Trophoblast cell (in vitro differentiated cells and primary cell): ENCODE data around the gene FARP2.

ENCODE experiments used
- DNase-seq, 2 donors: peaks; one replicate each; pipeline ENCODE4 v3.0.0-alpha.2; 2016
- H2AFZ ChIP-seq: 2 replicates; pipeline ENCODE4 v1.6.1; 2013; ENCODE audit warnings: low read length, moderate library complexity, mild to moderate bottlenecking; ENCODE audit not compliant: insufficient read depth, poor library complexity
- H2AK5ac ChIP-seq: 2 replicates; pipeline ENCODE4 v1.6.1; 2013; ENCODE audit warnings: mild to moderate bottlenecking, low read length
- H2BK120ac ChIP-seq: 2 replicates; pipeline ENCODE4 v1.6.1; 2013; ENCODE audit warnings: low read length, mild to moderate bottlenecking, moderate library complexity; ENCODE audit not compliant: insufficient read depth, poor library complexity
- H2BK12ac ChIP-seq: 2 replicates; pipeline ENCODE4 v1.6.1; 2013; ENCODE audit warnings: mild to moderate bottlenecking, low read length, moderate library complexity
- H2BK5ac ChIP-seq: 2 replicates; pipeline ENCODE4 v1.6.1; 2013; ENCODE audit warnings: low read length, low read depth, moderate library complexity, mild to moderate bottlenecking; ENCODE audit not compliant: poor library complexity
- H3K14ac ChIP-seq: 2 replicates; pipeline ENCODE4 v1.6.1; 2013; ENCODE audit warnings: mild to moderate bottlenecking, low read length
- H3K18ac ChIP-seq: 2 replicates; pipeline ENCODE4 v1.6.1; 2013; ENCODE audit warnings: mild to moderate bottlenecking, low read length
- H3K23ac ChIP-seq: 2 replicates; pipeline ENCODE4 v1.6.1; 2013; ENCODE audit warnings: low read length
- H3K27ac ChIP-seq: 2 replicates; pipeline ENCODE4 v1.5.1; 2013; ENCODE audit warnings: low read depth, mild to moderate bottlenecking, inconsistent platforms, low read length, moderate library complexity
- H3K27me3 ChIP-seq: 2 replicates; pipeline ENCODE4 v1.6.1; 2013; ENCODE audit warnings: inconsistent platforms, mild to moderate bottlenecking, low read length, moderate library complexity; ENCODE audit not compliant: insufficient read depth
- H3K36me3 ChIP-seq, 2 experiments: 1 replicate in 1 of 2; 2 replicates in 1 of 2; pipeline ENCODE4 v1.6.1; 2013; ENCODE audit warnings: low read length in 2 of 2, mild to moderate bottlenecking in 2 of 2, moderate library complexity in 1 of 2; ENCODE audit not compliant: insufficient read depth in 2 of 2, control insufficient read depth in 1 of 2
- H3K4ac ChIP-seq: 2 replicates; pipeline ENCODE4 v1.6.1; 2013; ENCODE audit warnings: low read depth, mild to moderate bottlenecking, low read length, moderate library complexity
- H3K4me1 ChIP-seq, 2 experiments: 1 replicate in 1 of 2; 2 replicates in 1 of 2; pipeline ENCODE4 v1.6.1; 2013; ENCODE audit warnings: low read length in 2 of 2, mild to moderate bottlenecking in 2 of 2, moderate library complexity in 1 of 2; ENCODE audit not compliant: insufficient read depth in 2 of 2, control insufficient read depth in 1 of 2
- H3K4me2 ChIP-seq: 2 replicates; pipeline ENCODE4 v1.6.1; 2013; ENCODE audit warnings: inconsistent platforms, mild to moderate bottlenecking, low read length, moderate library complexity
- H3K4me3 ChIP-seq: 2 replicates; pipeline ENCODE4 v1.5.1; 2013; ENCODE audit warnings: mild to moderate bottlenecking, low read depth, low read length, inconsistent platforms
- H3K79me1 ChIP-seq: one replicate; pipeline ENCODE4 v1.6.1; 2013; ENCODE audit warnings: low read length
- H3K79me2 ChIP-seq: 2 replicates; pipeline ENCODE4 v1.6.1; 2013; ENCODE audit warnings: low read length, mild to moderate bottlenecking; ENCODE audit not compliant: control insufficient read depth, insufficient read depth, poor library complexity
- H3K9ac ChIP-seq: 2 replicates; pipeline ENCODE4 v1.6.1; 2013; ENCODE audit warnings: mild to moderate bottlenecking, low read length
- H3K9me3 ChIP-seq: 2 replicates; pipeline ENCODE4 v1.6.1; 2013; ENCODE audit warnings: low read depth, mild to moderate bottlenecking, control low read depth, inconsistent platforms, low read length; ENCODE audit not compliant: insufficient read depth
- H4K12ac ChIP-seq: 2 replicates; pipeline ENCODE4 v1.6.1; 2013; ENCODE audit warnings: low read depth, mild to moderate bottlenecking, low read length, moderate library complexity
- H4K8ac ChIP-seq: 2 replicates; pipeline ENCODE4 v1.6.1; 2013; ENCODE audit warnings: low read depth, mild to moderate bottlenecking, low read length, moderate library complexity
- H4K91ac ChIP-seq: one replicate; pipeline ENCODE4 v1.6.1; 2013; ENCODE audit warnings: low read depth, mild to moderate bottlenecking, low read length, moderate library complexity
- WGBS: extraction: QIAGEN DNeasy Blood & Tissue Kit; methylation state at CpG from one replicate; pipeline ENCODE4 v1.1.7; 2013; ENCODE audit warnings: missing lambda C conversion rate; ENCODE audit not compliant: insufficient read length, insufficient coverage; ENCODE audit errors: extremely low coverage; 5-methylcytosine and 5-hydroxymethylcytosine counted together

Gene FARP2

DNA sequence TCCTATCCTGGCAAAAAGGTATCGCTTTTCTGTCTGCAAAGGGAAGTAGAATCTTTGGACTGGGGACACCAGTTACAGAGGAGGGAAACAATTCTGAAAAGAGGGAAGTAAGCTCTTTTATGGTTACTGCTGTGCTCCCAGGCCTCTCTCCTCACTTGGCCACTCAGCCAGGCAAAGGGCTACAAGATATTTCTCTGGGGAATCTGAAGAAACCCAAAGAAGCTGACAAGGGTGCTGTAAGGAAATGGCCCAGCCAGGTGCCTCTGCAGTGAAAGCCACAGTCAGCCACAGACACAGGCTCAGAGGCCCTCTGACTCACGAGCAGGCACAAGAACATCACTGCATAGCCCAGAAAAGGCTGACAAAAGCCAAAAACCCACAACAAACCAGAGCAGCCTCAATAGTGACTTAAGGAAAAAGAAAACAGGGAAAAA is 46.4 kb upstream of the FARP2 start:
- no peak overlapping the region for H4K91ac ChIP-seq
- no peak overlapping the region for H2AFZ ChIP-seq
- DNase-seq, result no peak
- no peak overlapping the region for H2AK5ac ChIP-seq
- no peaks in the 10 kb centered on the region for H3K9me3 ChIP-seq
- peaks cover 0 to 3% of the 10 kb centered on the region in 2 experiments for H3K36me3 ChIP-seq
- no peak overlapping the region for H3K23ac ChIP-seq
- H3K18ac ChIP-seq, result no peak overlapping the region
- H2BK12ac ChIP-seq, result no peak overlapping the region
- H3K79me2 ChIP-seq, result peaks cover 39% of the 10 kb centered on the region
- no peak overlapping the region for H2BK5ac ChIP-seq
- no CpG with 5 or more reads among the region's 2 CpGs for WGBS
- H3K4me1 ChIP-seq, result peaks cover 7 to 11% of the 10 kb centered on the region in 2 experiments
- H3K4me2 ChIP-seq, result no peak overlapping the region
- H4K8ac ChIP-seq, result no peak overlapping the region
- H3K14ac ChIP-seq, result no peak overlapping the region
- H2BK120ac ChIP-seq, result no peak overlapping the region
- H3K4ac ChIP-seq, result peak overlapping the region; percentile 30
- H3K27me3 ChIP-seq, result no peaks in the 10 kb centered on the region
- H3K79me1 ChIP-seq, result peaks cover 2% of the 10 kb centered on the region
- H3K4me3 ChIP-seq, result no peak overlapping the region
- no peak overlapping the region for H4K12ac ChIP-seq
- no peak overlapping the region for H3K27ac ChIP-seq
- H3K9ac ChIP-seq, result no peak overlapping the region

DNA sequence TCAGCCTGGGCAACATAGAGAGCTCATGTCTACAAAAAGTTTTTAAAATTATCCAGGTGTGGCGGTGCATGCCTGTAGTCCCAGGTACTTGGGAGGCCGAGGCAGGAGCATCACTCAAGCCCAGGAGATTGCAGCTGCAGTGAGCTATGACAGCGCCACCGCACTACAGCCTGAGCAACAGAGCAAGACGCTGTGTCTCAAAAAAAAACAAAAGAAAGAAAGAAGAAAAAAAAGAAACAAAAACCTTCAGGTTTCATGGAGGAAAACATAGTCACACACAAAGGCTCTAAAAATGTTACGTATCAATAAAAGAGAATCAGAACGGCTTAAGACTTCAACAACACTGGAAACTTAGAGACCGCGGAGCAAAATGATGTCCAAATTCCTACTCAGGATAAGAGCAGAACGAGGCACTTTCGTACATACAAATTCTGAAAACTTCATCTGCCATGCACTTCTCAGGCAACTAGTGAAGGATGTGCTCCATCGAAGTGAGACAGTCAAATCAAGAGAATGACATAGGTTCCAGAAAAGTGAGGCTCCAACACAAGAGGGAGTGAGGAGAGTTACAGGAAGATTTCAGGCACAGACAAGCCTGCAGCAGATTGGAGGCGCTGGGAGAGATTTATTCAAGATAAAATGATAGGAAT is 45.0 kb upstream of the FARP2 start:
- H3K27ac ChIP-seq, result no peak overlapping the region
- H2BK120ac ChIP-seq, result no peak overlapping the region
- no peak overlapping the region for H3K4me3 ChIP-seq
- H3K4me1 ChIP-seq, result peaks cover 7 to 11% of the 10 kb centered on the region in 2 experiments
- H4K91ac ChIP-seq, result no peak overlapping the region
- H2AK5ac ChIP-seq, result no peak overlapping the region
- no peak overlapping the region for H3K18ac ChIP-seq
- no peak for DNase-seq
- H2AFZ ChIP-seq, result no peak overlapping the region
- no peaks in the 10 kb centered on the region for H3K9me3 ChIP-seq
- H3K4ac ChIP-seq, result peak overlapping the region; percentile 94
- no peak overlapping the region for H3K23ac ChIP-seq
- no peaks in the 10 kb centered on the region for H3K36me3 ChIP-seq
- H3K27me3 ChIP-seq, result no peaks in the 10 kb centered on the region
- no peak overlapping the region for H4K12ac ChIP-seq
- H3K79me1 ChIP-seq, result peaks cover 11% of the 10 kb centered on the region
- H3K9ac ChIP-seq, result no peak overlapping the region
- H2BK12ac ChIP-seq, result no peak overlapping the region
- no CpG with 5 or more reads among the region's 13 CpGs for WGBS
- H3K14ac ChIP-seq, result no peak overlapping the region
- H3K4me2 ChIP-seq, result no peak overlapping the region
- H4K8ac ChIP-seq, result no peak overlapping the region
- H3K79me2 ChIP-seq, result peaks cover 43% of the 10 kb centered on the region
- H2BK5ac ChIP-seq, result no peak overlapping the region

DNA sequence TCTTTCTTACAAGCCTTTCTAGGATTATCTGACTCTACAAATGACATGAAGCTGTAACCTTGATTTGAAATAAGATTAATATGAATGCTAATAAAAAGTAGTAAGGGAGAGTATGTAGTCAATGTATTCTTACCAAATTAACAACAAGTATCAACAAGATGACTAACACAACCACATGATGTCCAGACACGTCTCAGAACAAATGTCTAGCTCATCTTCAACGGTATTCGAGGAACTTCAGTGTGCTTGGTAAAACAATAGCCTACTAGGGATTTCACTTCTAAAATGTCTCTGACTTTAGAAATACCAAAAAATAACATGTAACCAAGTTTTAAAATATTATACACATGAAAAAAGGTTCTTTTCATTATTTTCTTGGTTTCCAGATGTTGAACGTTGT is 44.0 kb upstream of the FARP2 start:
- H3K14ac ChIP-seq, result no peak overlapping the region
- no peaks in the 10 kb centered on the region for H3K36me3 ChIP-seq
- WGBS, result no CpG with 5 or more reads among the region's 4 CpGs
- H2AFZ ChIP-seq, result no peak overlapping the region
- H3K79me1 ChIP-seq, result peaks cover 16% of the 10 kb centered on the region
- H3K4me1 ChIP-seq, result peaks cover 7 to 11% of the 10 kb centered on the region in 2 experiments
- H3K18ac ChIP-seq, result no peak overlapping the region
- H2BK12ac ChIP-seq, result no peak overlapping the region
- peaks cover 50% of the 10 kb centered on the region for H3K79me2 ChIP-seq
- no peak overlapping the region for H4K91ac ChIP-seq
- no peak overlapping the region for H3K23ac ChIP-seq
- H3K9ac ChIP-seq, result no peak overlapping the region
- H3K9me3 ChIP-seq, result no peaks in the 10 kb centered on the region
- H4K12ac ChIP-seq, result no peak overlapping the region
- peak overlapping the region; percentile 72 for H3K4ac ChIP-seq
- no peak overlapping the region for H2AK5ac ChIP-seq
- H3K27me3 ChIP-seq, result no peaks in the 10 kb centered on the region
- H2BK5ac ChIP-seq, result no peak overlapping the region
- no peak overlapping the region for H3K27ac ChIP-seq
- DNase-seq, result peak; percentile 22 to 51
- H4K8ac ChIP-seq, result no peak overlapping the region
- H2BK120ac ChIP-seq, result no peak overlapping the region
- H3K4me2 ChIP-seq, result no peak overlapping the region
- H3K4me3 ChIP-seq, result no peak overlapping the region

DNA sequence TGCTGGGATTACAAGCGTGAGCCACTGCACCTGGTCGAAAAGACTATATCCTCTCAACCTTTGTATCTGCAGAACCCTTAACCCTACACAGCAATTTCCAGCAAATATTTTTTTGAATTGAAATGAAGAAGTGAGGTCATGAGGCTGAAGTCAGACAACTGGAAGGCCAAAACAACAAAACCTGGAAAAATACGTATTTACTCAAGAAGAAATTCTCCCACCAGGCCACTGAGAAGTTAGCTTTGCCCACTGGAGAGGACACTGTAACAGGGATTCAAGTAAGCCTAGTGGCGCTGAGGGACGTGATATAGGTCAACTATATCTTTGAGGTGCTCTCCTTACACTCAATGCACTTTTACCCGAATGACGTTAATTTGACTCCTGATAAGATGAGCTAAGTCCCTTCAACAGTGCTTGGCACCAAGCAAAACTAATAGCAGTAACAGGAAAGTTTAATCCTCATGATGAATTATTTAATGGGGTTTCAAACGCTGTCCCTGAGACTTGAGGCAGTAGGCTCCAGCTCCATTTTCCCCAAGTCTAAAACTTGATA is 42.5 kb upstream of the FARP2 start:
- Histone ChIP-seq H3K9ac (no peak overlapping the region), H3K79me2 (peaks cover 47% of the 10 kb centered on the region), H4K12ac (no peak overlapping the region), H3K4me3 (no peak overlapping the region), H3K9me3 (no peaks in the 10 kb centered on the region), H3K14ac (no peak overlapping the region), H2BK120ac (no peak overlapping the region), H3K23ac (peak overlapping the region; percentile 58), H3K4me1 (peaks cover 7 to 15% of the 10 kb centered on the region in 2 experiments), H4K8ac (peak overlapping the region; percentile 19), H3K79me1 (peaks cover 16% of the 10 kb centered on the region), H3K27ac (no peak overlapping the region), H2BK5ac (no peak overlapping the region), H4K91ac (no peak overlapping the region), H3K4me2 (peak overlapping the region; percentile 15), H3K4ac (peak overlapping the region; percentile 97), H2BK12ac (no peak overlapping the region), H3K18ac (no peak overlapping the region), H2AK5ac (no peak overlapping the region), H3K27me3 (no peaks in the 10 kb centered on the region), H2AFZ (no peak overlapping the region), H3K36me3 (no peaks in the 10 kb centered on the region)
- whole genome bisulfite sequencing, result no CpG with 5 or more reads among the region's 8 CpGs
- peak in 1 of 2 donors; percentile 19 for DNase-seq
